ENCODE results near the gene IQCH.
A peak's percentile ranks its signal among the peaks of the same experiment; 100 is the strongest.

IQCH gene

GRCh38 chr15:67542420-67543347 is 288.1 kb downstream of the IQCH start, which contains the start of gene MAP2K5:
TSS of gene MAP2K5 (plus strand) at chr15:67542703. CDS start at chr15:67543336, 633 bp downstream.
- DNase-seq: peak; percentile 77

GRCh38 chr15:67543348-67543718 is 288.7 kb downstream of the IQCH start:
- no peak for DNase-seq

GRCh38 chr15:67544475-67544874 is 289.9 kb downstream of the IQCH start:
- DNase-seq: no peak

GRCh38 chr15:67545864-67546263 is 291.3 kb downstream of the IQCH start:
- no peak for DNase-seq

GRCh38 chr15:67547064-67547463 is 292.5 kb downstream of the IQCH start:
- DNase-seq: no peak

- DNase-seq: no peak
Observed at GRCh38 chr15:67547836-67548235, 293.2 kb downstream of the IQCH start.

- DNase-seq: no peak
Observed at GRCh38 chr15:67548236-67548852, 293.8 kb downstream of the IQCH start.

- DNase-seq: no peak
Observed at GRCh38 chr15:67548862-67549651, 294.5 kb downstream of the IQCH start.

GRCh38 chr15:67549736-67550135 is 295.1 kb downstream of the IQCH start:
- DNase-seq: no peak

- peak; percentile 57 for DNase-seq
Observed at GRCh38 chr15:67550522-67550921, 295.9 kb downstream of the IQCH start.

GRCh38 chr15:67551207-67551743 is 296.7 kb downstream of the IQCH start:
- DNase-seq: no peak
